Lung microvascular endothelial cell (primary cell): ENCODE results near the gene PTPRD. TPM values are rescaled to one million over a fixed set of nuclear protein-coding genes. Genes with fewer than 3 reads are reported as not detected.

Experiments used
- DNase-seq, 2 donors: peaks; one replicate each; pipeline versions ENCODE4 v3.0.0 to v3.0.0-alpha.2; 2010; ENCODE audit warnings: low read depth in 2 of 2
- total RNA-seq: library from RNA; depleted of rRNA; stranded (reverse); fragments of >200 nt; gene quantifications from 2 replicates; pipeline ENCODE4 v1.2.1, GENCODE V29; 2014

The PTPRD gene
- total RNA-seq, 1 donor from 2014 or later: 1.2 TPM

GRCh38 chr9:8842402-8843193, 1770.2 kb downstream of the PTPRD start:
- DNase-seq: no peak

DNA sequence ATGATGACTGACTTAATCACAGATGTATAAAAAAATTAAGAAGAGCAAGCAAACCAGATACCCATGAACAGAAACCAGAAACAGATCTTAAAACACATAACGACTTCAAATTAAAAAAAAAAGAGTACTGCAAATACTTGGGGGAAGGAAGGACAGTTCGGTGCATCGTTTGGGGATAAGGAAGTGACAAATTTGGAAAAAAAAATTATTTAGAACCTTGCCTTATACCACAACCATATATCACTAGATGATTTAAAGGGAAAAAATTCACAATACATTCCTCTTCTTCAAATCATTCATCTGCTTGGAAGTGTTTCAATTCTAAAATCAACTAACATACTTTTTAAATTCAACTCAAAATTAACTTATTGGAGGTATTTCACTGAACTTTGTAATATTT, 1774.7 kb downstream of the PTPRD start:
- DNase-seq: no peak

DNA sequence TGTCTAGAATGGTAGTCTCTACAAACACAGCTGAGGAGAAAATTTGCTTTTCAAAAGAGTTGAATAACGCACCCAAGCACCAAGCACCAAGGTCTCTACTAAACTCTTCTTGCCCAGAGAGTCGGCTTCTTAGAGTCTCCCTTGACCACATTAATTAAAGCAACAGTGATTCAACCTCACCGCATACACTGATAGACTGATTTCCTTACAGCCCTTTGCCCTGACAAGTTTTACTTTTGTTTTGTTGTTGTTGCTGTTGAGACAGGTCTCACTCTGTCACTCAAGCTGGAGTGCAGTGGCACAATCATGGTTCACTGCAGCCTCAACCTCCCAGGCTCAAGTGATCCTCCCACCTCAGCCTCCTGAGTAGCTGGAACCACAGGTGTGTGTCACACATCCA, 1777.5 kb downstream of the PTPRD start:
- DNase-seq: no peak

DNA sequence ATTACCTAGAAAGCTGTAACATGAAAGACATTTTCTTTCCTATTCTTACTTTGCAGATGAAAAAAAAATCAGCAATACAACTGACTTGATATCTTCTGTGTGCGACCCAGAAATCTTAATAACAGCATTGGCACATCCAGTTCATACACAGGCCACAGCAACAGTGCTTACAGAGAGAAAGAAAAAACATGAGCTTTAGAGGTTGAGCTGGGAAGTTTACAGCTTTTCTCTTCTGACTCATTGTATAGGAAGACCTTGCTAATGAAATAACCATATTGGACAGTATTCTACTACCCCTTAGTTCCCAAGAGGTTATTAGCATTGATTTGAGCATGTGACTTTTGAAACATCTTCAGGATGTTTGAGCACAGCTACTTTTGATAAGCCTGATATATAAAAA, 1779.8 kb downstream of the PTPRD start:
- DNase-seq: no peak

DNA sequence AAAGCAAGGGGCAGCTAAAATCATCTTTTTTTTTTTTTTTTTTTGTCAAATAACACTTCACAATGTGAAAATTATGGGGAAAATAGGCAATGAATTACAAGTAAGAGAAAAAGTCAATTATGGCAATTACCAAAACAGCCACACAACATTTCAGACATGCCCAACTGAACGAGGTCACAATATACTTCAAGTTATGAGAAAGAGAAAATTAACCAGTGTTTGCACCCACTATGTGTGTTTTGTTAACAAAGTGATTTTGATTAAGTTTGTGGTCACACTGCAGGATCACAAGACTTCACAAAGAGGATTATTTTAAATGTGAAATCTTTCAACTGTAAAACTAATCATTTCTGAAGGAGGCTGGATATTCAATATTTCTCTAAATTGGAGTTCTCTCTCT, 1780.4 kb downstream of the PTPRD start:
- no peak for DNase-seq

- no peak for DNase-seq
These were observed 1781.2 kb downstream of the PTPRD start for GRCh38 chr9:8831568-8831967.

DNA sequence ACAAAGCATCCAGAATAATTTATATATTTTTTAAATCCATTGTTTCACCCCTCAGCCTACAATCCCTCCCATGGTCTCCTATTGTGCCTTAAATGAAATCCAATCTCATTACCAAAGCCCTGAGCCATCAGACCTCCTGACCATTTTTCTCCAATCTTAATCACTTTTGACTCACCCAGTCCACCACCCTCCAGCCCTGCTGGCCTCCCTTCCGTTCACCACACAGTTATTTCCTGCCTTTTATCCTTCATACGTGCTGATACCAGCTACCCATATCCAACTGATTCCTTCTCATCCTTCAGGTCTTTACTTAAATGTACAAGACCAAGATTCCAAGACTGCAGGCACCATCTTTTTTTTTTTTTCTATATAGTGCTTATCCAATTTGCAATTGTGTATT, 1786.5 kb downstream of the PTPRD start:
- no peak for DNase-seq

DNA sequence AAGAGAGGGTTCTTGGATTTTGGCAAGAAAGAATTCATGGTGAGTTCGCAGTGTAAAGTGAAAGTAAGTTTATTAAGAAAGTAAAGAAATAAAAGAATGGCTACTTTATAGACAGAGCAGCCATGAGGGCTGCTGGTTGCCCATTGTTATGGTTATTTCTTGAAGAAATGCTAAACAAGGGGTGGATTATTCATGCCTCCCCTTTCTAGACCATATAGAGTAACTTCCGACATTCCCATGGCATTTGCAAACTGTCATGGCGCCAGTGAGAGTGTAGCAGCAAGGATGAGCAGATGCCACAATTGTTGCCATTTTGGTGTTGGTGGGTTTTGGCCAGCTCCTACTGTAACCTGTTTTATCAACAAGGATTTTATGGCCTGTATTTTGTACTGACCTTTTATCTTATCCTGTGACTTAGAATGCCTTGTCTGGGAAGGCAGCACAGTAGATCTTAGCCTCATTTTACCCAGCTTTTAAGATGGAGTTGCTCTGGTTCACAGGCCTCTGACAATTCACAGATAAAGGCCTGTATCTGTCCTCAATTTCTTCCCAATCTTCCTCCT, 1787.1 kb downstream of the PTPRD start:
- DNase-seq: no peak

DNA sequence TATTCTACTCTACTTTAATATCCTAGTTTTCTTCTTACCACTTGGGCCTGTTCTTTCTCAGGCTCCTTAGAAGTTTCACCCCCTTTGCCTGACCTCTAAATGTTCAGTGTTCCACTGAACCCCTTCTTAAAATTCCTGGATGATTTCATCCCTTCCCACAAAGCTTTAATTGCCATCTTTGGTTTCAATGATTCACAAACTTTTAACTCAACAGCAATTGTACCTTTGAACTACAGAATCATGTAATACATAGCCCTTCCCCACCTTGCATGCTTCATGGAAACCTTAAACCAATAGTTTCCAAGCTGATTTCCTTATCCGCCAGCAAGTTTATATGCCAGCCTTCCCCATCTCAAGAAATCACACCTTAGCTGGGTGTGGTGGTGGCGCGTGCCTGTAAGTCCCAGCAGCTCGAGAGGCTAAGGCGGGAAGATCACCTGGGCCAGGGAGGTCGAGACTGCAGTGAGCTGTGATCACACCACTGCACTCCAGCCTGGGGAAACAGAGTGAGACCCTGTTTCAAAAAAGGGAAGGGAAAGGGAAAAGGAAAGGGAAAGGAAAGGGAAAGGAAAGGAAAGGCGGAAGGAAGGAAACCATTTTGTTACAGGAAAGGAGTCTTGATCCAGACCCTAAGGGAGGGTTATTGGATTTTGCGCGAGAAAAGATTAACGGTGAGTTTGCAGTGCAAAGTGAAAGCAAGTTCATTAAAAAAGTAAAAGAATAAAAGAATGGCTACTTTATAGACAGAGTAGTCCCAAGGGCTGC, 1789.5 kb downstream of the PTPRD start:
- DNase-seq: no peak

- no peak for DNase-seq
These were observed 1790.2 kb downstream of the PTPRD start for GRCh38 chr9:8822667-8823025.

GRCh38 chr9:8821910-8822666, 1790.7 kb downstream of the PTPRD start:
- peak in 1 of 2 donors; percentile 8 for DNase-seq

- no peak for DNase-seq
These were observed 1795.5 kb downstream of the PTPRD start for GRCh38 chr9:8817335-8817734.

GRCh38 chr9:8816361-8816760, 1796.4 kb downstream of the PTPRD start:
- peak in 1 of 2 donors; percentile 40 for DNase-seq

DNA sequence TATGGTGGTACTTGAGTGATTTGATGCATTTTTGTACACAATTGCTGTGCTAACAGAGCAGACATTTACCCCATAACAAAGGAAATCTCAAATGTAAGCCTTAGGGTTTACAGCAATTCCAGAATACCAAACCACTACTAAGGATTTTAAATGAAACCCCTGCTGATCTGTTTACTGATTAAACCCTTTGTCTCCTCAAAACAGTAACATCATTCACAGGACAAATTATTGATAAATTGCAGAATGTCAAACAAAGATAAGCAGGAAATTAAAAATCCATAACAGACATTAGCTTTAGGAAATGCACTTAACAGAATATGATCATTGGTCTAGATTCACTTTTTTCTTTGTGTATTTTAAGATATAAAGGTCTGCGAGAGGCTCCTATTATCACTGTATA, 1796.9 kb downstream of the PTPRD start:
- DNase-seq: no peak

DNA sequence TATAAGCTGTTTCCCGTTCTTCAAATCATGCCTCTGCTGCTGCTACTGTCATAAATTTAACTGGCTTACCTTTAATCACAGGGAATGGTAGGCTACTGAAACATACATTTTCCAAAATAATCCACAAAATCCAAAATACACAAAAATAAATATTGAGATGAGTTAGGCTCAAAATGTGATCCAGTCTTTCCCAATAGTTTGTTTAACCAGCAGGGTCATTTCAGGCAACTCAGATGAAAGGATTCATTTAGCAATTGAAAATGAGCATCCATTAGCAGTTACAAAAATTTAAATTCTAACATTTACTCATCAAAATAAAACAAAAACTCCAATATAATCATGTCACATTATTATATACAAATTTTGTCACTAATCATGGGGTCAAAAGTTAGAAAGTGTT, 1797.6 kb downstream of the PTPRD start:
- no peak for DNase-seq

DNA sequence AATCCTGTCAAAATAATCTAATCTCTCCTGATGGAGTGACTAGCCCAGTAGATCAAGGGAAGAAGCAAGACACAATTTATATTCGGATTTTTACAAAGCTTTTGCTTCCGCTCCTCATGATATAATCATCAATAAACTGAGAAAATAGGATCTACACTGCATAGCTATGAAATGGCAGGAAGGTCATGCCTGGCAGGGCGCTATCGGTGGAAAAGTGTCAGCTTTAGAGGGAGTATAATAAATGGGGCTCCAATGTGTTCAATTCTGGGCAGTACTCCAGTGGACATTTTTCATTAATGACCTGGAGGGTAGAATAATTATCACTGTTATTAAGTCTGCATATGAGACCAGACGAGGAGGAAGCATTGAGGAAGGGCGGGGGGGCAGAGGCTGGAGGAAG, 1799.9 kb downstream of the PTPRD start:
- DNase-seq: no peak

DNA sequence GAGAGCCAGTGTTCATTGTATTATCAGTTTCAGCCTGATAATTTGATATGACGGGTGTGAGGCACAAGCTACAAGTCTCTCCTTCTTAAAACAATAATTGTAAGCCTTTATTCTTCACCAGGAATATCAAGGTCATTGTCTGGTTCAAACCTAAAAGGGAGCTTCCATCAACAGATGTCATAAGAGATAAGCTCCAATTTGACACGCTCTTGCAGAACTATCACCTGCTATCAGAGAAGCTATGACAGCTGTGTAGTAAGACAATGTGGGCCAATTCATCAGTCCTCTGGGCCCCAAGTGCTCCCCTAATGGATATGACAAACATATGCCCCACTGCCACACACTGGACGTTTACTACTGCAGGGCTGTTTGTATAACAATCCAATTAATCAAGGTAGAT, 1803.1 kb downstream of the PTPRD start:
- DNase-seq: no peak

DNA sequence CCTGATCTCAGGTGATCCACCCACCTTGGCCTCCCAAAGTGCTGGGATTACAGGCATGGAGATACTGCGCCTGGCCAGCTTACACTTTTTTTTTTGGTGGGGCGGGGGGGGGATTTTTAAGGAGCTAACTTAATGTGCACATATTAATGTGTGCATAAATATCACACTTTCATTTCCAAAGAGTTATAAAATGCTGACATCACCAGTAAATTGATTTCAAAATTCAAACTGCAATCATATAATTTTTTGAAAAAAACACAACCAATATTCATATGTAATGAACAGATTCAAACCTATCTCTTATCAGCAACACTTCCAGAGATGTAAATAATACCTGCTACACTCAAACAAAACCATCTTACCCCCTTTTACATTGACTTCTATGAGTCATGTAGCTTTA, 1806.7 kb downstream of the PTPRD start:
- no peak for DNase-seq

- DNase-seq: no peak
These were observed 1808.2 kb downstream of the PTPRD start for GRCh38 chr9:8804613-8805012.

DNA sequence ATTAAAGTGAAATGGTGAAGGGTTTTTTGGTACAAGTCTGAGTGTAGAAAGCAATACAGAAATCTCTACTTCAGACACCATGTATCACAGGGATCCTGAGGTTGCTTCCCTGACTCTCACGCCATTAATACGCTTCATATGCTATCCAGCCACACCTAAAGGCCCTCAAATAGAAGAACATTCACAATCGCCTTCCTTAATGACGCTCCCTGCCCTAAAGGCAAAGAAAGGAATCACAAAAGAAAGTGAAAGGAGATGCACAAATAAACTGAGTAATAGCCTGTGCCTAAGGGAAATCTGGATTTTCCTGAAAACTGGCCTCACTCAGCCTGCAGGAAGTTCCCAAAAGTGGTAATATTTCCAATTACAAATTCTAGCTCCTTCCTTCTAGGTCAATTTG, 1810.6 kb downstream of the PTPRD start:
- no peak for DNase-seq

GRCh38 chr9:8800196-8800595, 1812.6 kb downstream of the PTPRD start:
- no peak for DNase-seq

DNA sequence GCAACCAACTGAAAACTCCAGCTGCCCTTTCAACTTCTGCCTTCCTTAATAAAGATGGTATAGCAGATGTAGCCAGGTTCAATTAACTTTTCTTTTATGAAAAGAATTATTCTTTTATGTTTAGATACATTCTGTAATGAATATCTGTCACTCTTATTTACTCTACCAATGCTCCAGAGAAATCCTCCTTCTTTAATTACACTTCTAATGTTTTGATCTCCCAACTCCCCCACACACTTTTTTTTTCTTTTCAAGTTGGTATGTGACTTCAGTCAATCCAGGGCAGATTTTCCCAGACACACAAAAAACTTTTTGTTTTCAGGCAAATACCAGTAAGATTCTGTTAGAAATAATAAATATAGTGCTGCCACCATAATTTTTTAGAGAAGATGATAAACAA, 1813.2 kb downstream of the PTPRD start:
- no peak for DNase-seq
